HepG2 (cell line): ENCODE results near the gene WDR6. TPM values are rescaled to one million over a fixed set of nuclear protein-coding genes. Genes with fewer than 3 reads are reported as not detected.

Source experiments
- CEBPZ ChIP-seq: IDR thresholded peaks from 2 replicates; pipeline ENCODE4 v1.6.1; 2012; ENCODE audit warnings: low read length, improper control_type of control experiment
- GPN1 ChIP-seq: sonication (generic); formaldehyde crosslinking; IDR thresholded peaks from 2 replicates; pipeline ENCODE4 v1.5.1; 2020; ENCODE audit warnings: missing genetic modification reagents, borderline replicate concordance
- KDM6A ChIP-seq: IDR thresholded peaks from 2 replicates; pipeline ENCODE4 v1.6.1; 2016; ENCODE audit warnings: low read depth
- KMT2B ChIP-seq: IDR thresholded peaks from 2 replicates; pipeline ENCODE4 v1.6.1; 2016; ENCODE audit warnings: missing genetic modification reagents, missing compliant biosample characterization
- MBD4 ChIP-seq: IDR thresholded peaks from 2 replicates; pipeline ENCODE4 v1.6.1; 2012; ENCODE audit warnings: low read length, inconsistent platforms, borderline replicate concordance
- MLXIP ChIP-seq: sonication (generic); formaldehyde crosslinking; IDR thresholded peaks from 2 replicates; pipeline ENCODE4 v1.9.0; 2021; ENCODE audit warnings: missing genetic modification reagents, borderline replicate concordance
- MTF1 ChIP-seq: sonication (generic); formaldehyde crosslinking; IDR thresholded peaks from 2 replicates; pipeline ENCODE4 v1.5.0; 2020; ENCODE audit warnings: missing genetic modification reagents
- NFE2L2 ChIP-seq: fragments of 150-350 bp; IDR thresholded peaks from 2 replicates; pipeline ENCODE4 v1.6.1; 2014; ENCODE audit warnings: low read length
- NR2F1 ChIP-seq, 2 experiments: fragments of 450-650 bp in 1 of 2; formaldehyde crosslinking in 1 of 2; IDR thresholded peaks; 2 replicates each; pipeline versions ENCODE4 v1.5.0 to v1.6.1; 2016 to 2020; ENCODE audit warnings: mild to moderate bottlenecking in 1 of 2, missing compliant biosample characterization in 1 of 2, missing genetic modification reagents in 1 of 2, moderate library complexity in 1 of 2
- PCBP1 ChIP-seq: fragments of 200-400 bp; formaldehyde crosslinking; IDR thresholded peaks from 2 replicates; pipeline ENCODE4 v1.6.1; 2017; ENCODE audit warnings: mild to moderate bottlenecking, low read depth, low read length, borderline replicate concordance
- THAP9 ChIP-seq: sonication (generic); formaldehyde crosslinking; IDR thresholded peaks from 2 replicates; pipeline ENCODE4; 2020; ENCODE audit warnings: missing genetic modification reagents, mild to moderate bottlenecking, borderline replicate concordance
- ZBTB43 ChIP-seq: sonication (generic); formaldehyde crosslinking; conservative IDR thresholded peaks from 2 replicates; pipeline ENCODE4 v1.4.0; 2020; ENCODE audit warnings: missing genetic modification reagents
- ZFY ChIP-seq: sonication (generic); formaldehyde crosslinking; IDR thresholded peaks from 2 replicates; pipeline ENCODE4 v1.4.0; 2020; ENCODE audit warnings: missing genetic modification reagents
- ZNF12 ChIP-seq: sonication (generic); formaldehyde crosslinking; IDR thresholded peaks from 2 replicates; pipeline ENCODE4 v1.5.0; 2020; ENCODE audit warnings: missing genetic modification reagents
- ZNF530 ChIP-seq: sonication (generic); formaldehyde crosslinking; IDR thresholded peaks from 2 replicates; pipeline ENCODE4 v1.5.0; 2020; ENCODE audit warnings: low read depth, mild to moderate bottlenecking, missing genetic modification reagents
- ZNF549 ChIP-seq: sonication (generic); formaldehyde crosslinking; IDR thresholded peaks from 2 replicates; pipeline ENCODE4 v1.5.0; 2020; ENCODE audit warnings: missing genetic modification reagents
- ZNF746 ChIP-seq: sonication (generic); formaldehyde crosslinking; IDR thresholded peaks from 2 replicates; pipeline ENCODE4 v1.8.0; 2022; ENCODE audit warnings: mild to moderate bottlenecking, missing genetic modification reagents
- polyA plus RNA-seq, 8 experiments: library from polyadenylated mRNA; depleted of rRNA in 3 of 8; stranded (reverse) in 7 of 8; unstranded in 1 of 8; fragments of >200 nt; fragmentation: Illumina TruSeq in 4 of 8; extraction: Trizol in 4 of 8; gene quantifications; 2 replicates each; pipeline versions ENCODE4 v1.2.1 to v1.2.3, GENCODE V29; 2011 to 2016; ENCODE audit warnings: low read depth in 4 of 8, missing spikeins in 1 of 8, mixed read lengths in 1 of 8; ENCODE audit not compliant: insufficient read depth in 1 of 8
- total RNA-seq, 5 experiments: library from RNA; depleted of rRNA; stranded (reverse); fragments of >200 nt; fragmentation: Illumina TruSeq; extraction: Trizol; gene quantifications; 2 replicates each; pipeline ENCODE4 v1.2.3, GENCODE V29; 2016; ENCODE audit warnings: low read depth in 1 of 5

WDR6 gene
- total and polyA plus RNA-seq, 2 of the 13 experiments (the other 11 are each of a cell fraction or from before 2014, with no cell fraction given): 73.4 to 139 TPM

- TF ChIP-seq THAP9 (CRISPR knock-in tag): peak; percentile 82
- no peak for TF ChIP-seq NFE2L2
- TF ChIP-seq MBD4: no peak
- no peak for TF ChIP-seq ZNF746 (CRISPR knock-in tag)
- TF ChIP-seq ZNF530: no peak
- no peak for TF ChIP-seq KDM6A (CRISPR knock-in tag)
- TF ChIP-seq CEBPZ: no peak
- TF ChIP-seq MLXIP (CRISPR knock-in tag): no peak
- TF ChIP-seq MTF1 (CRISPR knock-in tag): no peak
- no peak for TF ChIP-seq NR2F1 (CRISPR knock-in tag; IDR thresholded peaks at IDR 0.05)
- TF ChIP-seq GPN1 (CRISPR knock-in tag): peak; percentile 27; the same call in 1 of the 2 replicates
- TF ChIP-seq PCBP1: 0 out of 2 replicates have a peak, but pooled peaks have one; percentile 54
- TF ChIP-seq ZNF549 (CRISPR knock-in tag): no peak
- peak; percentile 66; the same call in 1 of the 2 replicates for TF ChIP-seq KMT2B
- no peak for TF ChIP-seq ZNF12 (CRISPR knock-in tag)
- peak; percentile 77; the same call in 1 of the 2 replicates for TF ChIP-seq ZFY (CRISPR knock-in tag)
- TF ChIP-seq ZBTB43 (CRISPR knock-in tag): no peak
Observed at GRCh38 chr3:49007068-49007770, at the start of gene WDR6 (continued).
